Colonic mucosa (tissue), 4 donors: ENCODE measurements around the gene GALNT14. TPM values are rescaled to one million over a fixed set of nuclear protein-coding genes. Genes with fewer than 3 reads are reported as not detected.

Experiments
- DNase-seq: peaks from one replicate; pipeline ENCODE4 v3.0.0-alpha.2; 2020
- H3K27ac ChIP-seq: fragments of 200-600 bp; one replicate; pipeline ENCODE4 v1.8.0; 2021
- H3K27me3 ChIP-seq: fragments of 200-600 bp; one replicate; pipeline ENCODE4 v1.8.0; 2021
- H3K36me3 ChIP-seq: fragments of 200-600 bp; one replicate; pipeline ENCODE4 v1.8.0; 2021
- H3K4me1 ChIP-seq: fragments of 200-600 bp; one replicate; pipeline ENCODE4 v1.8.0; 2021; ENCODE audit warnings: mild to moderate bottlenecking
- H3K4me3 ChIP-seq: fragments of 200-600 bp; one replicate; pipeline ENCODE4 v1.8.0; 2021
- H3K9ac ChIP-seq, 2 donors: one replicate each; pipeline ENCODE4 v1.7.0; 2013; ENCODE audit warnings: control low read depth in 2 of 2, low read depth in 2 of 2, low read length in 2 of 2
- H3K9me3 ChIP-seq: fragments of 200-600 bp; one replicate; pipeline ENCODE4 v1.8.0; 2021
- intact Hi-C: fragments of 100-400 bp; cut with DNase I; formaldehyde crosslinking; loops from one replicate; pipeline ENCODE4 v1.14.1; 2022
- total RNA-seq, 2 donors: library from RNA; stranded (reverse); fragmentation: NEBNext Ultra II Directional in 1 of 2; extraction: Animal tissue kit (Norgen Biotek cat#: 25700) in 1 of 2; gene quantifications; one replicate each; pipeline ENCODE4 v1.2.1, GENCODE V29; 2021
- TF ChIP-seq, protein P1 (sequence below): fragments of 200-600 bp; IDR thresholded peaks from one replicate; pipeline ENCODE4 v1.8.0; 2022; ENCODE audit warnings: antibody characterized with exemption, mild to moderate bottlenecking
- donor health status: healthy.
- donor health status: DM: no; HTN: no; CAD: no.
- donor health status: DM: no; HTN: no; CAD: no.

GALNT14 gene
- total RNA-seq, 2 donors from 2014 or later: 0.15 to 0.45 TPM

DNA sequence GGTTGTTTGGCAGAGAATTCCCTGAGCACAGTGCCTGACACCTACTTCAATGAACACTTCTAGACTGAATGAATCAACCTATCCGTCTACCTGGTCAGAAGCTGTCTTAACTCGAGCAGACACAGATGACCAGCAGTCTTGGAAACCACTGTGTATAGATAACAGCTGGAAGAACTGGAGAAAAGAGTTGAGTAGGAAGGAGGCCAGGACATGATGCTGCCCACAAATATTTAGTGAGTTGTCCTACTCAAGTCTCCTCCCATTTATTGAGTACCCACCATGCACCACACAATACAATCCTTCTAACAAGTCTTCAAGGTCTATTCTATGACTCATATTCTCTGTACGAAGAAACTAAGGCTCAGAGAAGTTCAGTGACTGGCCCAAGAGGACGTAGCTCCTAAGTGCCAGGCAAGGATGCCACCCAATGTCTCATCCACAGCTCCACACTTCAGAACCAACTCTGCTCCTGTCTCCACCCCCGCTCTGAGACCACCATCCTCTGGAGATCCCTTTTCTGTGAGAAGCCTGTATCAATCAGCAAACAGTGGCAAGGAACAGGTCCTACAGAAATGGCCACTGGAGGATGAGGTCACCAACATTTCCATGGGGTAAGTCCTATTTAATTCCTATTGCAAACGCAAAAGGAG lies 62.2 kb downstream of the GALNT14 start:
- H3K9me3 ChIP-seq: no peaks in the 10 kb centered on the region
- H3K9ac ChIP-seq: no peak overlapping the region
- H3K27ac ChIP-seq: no peak overlapping the region
- intact Hi-C loops: no loop called here
- TF ChIP-seq, protein P1, sequence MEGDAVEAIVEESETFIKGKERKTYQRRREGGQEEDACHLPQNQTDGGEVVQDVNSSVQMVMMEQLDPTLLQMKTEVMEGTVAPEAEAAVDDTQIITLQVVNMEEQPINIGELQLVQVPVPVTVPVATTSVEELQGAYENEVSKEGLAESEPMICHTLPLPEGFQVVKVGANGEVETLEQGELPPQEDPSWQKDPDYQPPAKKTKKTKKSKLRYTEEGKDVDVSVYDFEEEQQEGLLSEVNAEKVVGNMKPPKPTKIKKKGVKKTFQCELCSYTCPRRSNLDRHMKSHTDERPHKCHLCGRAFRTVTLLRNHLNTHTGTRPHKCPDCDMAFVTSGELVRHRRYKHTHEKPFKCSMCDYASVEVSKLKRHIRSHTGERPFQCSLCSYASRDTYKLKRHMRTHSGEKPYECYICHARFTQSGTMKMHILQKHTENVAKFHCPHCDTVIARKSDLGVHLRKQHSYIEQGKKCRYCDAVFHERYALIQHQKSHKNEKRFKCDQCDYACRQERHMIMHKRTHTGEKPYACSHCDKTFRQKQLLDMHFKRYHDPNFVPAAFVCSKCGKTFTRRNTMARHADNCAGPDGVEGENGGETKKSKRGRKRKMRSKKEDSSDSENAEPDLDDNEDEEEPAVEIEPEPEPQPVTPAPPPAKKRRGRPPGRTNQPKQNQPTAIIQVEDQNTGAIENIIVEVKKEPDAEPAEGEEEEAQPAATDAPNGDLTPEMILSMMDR: no peak
- H3K4me3 ChIP-seq: no peak overlapping the region
- no peaks in the 10 kb centered on the region for H3K36me3 ChIP-seq
- DNase-seq: no peak
- no peaks in the 10 kb centered on the region for H3K4me1 ChIP-seq
- no peaks in the 10 kb centered on the region for H3K27me3 ChIP-seq

DNA sequence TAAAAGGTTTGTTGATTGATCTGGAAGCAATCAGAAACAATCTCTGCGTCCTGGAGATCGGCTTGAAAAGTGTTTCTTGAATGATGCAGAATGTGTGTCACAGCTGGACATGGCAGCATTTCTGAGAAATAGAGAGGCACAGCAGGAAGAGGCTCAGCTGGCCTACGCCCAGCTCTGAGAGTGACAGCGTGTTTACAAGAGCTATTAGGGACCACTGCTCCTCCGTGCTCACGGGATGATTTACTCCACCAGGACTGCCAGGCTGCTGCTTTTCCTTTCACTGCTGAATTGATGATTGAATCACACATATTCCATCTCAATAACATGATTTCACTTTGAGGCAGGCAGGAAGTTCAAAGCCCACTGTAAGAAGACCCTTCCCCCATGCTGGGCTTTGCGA lies 62.8 kb downstream of the GALNT14 start:
- Histone ChIP-seq H3K9ac (no peak overlapping the region), H3K27me3 (no peaks in the 10 kb centered on the region), H3K9me3 (no peaks in the 10 kb centered on the region), H3K27ac (no peak overlapping the region), H3K36me3 (no peaks in the 10 kb centered on the region), H3K4me3 (no peak overlapping the region), H3K4me1 (no peaks in the 10 kb centered on the region)
- intact Hi-C loops: no loop called here
- DNase-seq: no peak
- TF ChIP-seq, protein P1: no peak

DNA sequence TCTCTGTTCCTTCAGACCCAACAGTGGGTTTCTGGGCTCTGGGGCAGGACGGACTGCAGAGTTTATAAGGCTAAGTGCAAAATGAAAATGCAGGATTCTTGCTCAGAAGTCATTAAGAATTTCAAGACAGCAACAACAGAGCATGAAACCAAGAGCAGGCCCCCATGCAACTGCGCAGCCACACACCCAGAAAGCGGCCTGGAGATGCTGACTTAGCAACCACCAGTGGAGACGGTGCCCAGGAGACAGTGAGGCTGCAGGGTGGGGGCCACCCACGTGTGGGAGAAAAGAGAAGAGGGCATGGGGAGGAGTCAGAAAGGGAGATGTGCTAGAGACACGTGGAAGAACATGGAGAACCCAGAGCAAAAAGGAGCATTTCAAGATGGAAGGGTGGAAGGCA lies 66.5 kb downstream of the GALNT14 start:
- no peaks in the 10 kb centered on the region for H3K9me3 ChIP-seq
- DNase-seq: no peak
- TF ChIP-seq, protein P1: no peak
- intact Hi-C loops: no loop called here
- H3K27ac ChIP-seq: no peak overlapping the region
- H3K9ac ChIP-seq: no peak overlapping the region
- H3K36me3 ChIP-seq: no peaks in the 10 kb centered on the region
- H3K4me3 ChIP-seq: no peak overlapping the region
- H3K27me3 ChIP-seq: no peaks in the 10 kb centered on the region
- no peaks in the 10 kb centered on the region for H3K4me1 ChIP-seq

DNA sequence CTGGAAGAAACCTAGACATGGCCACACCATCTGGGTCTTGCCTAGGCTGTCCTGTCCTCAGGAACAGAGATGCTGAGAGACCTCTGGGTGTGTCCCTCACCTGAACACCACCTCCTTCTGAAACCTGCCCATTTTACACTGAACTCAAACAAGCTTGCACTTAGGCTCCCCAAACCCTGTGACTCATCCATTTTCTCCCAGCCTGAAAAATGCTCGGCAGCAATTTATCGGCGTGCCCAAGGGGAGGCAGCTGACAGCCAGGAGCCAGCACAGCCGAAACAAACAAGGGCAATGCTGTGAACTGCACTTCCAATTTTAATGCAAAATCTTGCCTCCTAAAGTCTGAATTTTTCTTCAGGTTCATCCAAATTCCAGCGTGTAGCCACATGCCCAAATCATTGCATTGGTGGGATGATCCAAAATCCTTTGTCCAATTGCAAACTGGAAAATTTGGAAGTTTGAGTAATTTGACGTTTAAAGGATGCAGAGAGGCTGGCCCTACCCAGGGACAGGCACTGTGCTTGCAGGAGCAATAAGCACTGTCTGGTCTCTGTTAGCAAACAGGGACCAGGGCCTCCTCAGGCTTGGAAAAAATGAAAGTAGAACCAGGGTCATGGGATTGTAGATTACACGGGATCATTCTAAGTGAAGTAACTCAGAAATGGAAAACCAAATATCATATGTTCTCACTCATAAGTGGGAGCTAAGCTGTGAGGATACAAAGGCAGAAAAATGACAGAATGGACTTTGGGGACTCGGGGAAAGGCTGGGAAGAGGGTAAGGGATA lies 67.7 kb downstream of the GALNT14 start:
- TF ChIP-seq, protein P1: no peak
- Histone ChIP-seq H3K4me1 (no peaks in the 10 kb centered on the region), H3K4me3 (no peak overlapping the region), H3K27ac (no peak overlapping the region), H3K36me3 (no peaks in the 10 kb centered on the region), H3K9ac (no peak overlapping the region), H3K9me3 (no peaks in the 10 kb centered on the region), H3K27me3 (no peaks in the 10 kb centered on the region)
- DNase-seq: no peak
- intact Hi-C loops: no loop called here

DNA sequence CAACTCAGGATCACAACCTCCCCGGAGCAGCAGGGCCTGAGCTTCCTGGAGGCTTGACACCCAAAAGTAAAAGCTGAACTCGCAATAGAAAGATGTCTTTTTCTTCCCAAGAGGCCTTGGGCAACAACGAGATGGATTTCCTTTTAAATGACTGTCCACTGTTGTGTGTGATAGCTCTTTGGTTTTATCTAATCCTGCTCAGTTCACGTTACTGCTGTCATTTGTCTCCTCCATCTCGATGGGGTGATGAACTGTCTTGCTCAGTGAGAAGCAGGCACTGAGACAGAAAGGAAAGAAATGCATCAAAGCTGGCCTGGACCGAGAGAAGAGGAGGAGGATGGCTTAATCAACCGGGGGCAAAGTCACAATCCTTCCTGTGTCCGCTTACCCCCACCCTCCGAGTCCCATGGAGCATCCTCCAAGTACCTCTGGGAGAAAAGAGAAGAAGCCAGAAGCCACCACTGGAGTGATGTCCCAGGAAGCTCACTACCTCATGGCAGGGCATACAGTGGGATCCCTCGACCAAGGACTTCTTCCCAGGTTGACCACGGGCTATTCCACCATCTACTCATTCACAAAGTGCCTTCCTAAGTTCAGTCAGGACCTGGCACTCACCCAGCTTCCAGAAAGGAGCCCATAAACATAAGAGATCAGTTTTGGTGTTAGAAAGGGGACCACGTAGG lies 68.5 kb downstream of the GALNT14 start:
- Histone ChIP-seq H3K4me3 (no peak overlapping the region), H3K27ac (no peak overlapping the region), H3K9ac (no peak overlapping the region), H3K36me3 (no peaks in the 10 kb centered on the region), H3K9me3 (no peaks in the 10 kb centered on the region), H3K27me3 (no peaks in the 10 kb centered on the region), H3K4me1 (no peaks in the 10 kb centered on the region)
- intact Hi-C loops: no loop called here
- TF ChIP-seq, protein P1: no peak
- DNase-seq: no peak
